Measurements from ENCODE around the gene TECR.

- TF ChIP-seq CTCF (conservative IDR thresholded peaks at IDR 0.05) (no peak), ZFX (IDR thresholded peaks at IDR 0.05) (no peak)
These were observed 33.5 kb downstream of the TECR start for GRCh38 chr19:14562660-14563589.
